Mucosa of stomach (tissue), 1 donor: ENCODE results near the gene COL6A2.

Source experiments
- H3K27me3 ChIP-seq: one replicate; pipeline ENCODE4 v1.7.0; 2013; ENCODE audit warnings: mild to moderate bottlenecking, low read length; ENCODE audit not compliant: control insufficient read depth, insufficient read depth
- H3K36me3 ChIP-seq: one replicate; pipeline ENCODE4 v1.7.0; 2013; ENCODE audit warnings: low read length; ENCODE audit not compliant: control insufficient read depth, insufficient read depth
- H3K4me1 ChIP-seq: one replicate; pipeline ENCODE4 v1.7.0; 2013; ENCODE audit warnings: mild to moderate bottlenecking, low read length; ENCODE audit not compliant: control insufficient read depth, insufficient read depth
- H3K4me3 ChIP-seq: one replicate; pipeline ENCODE4 v1.7.0; 2013; ENCODE audit warnings: low read length
- H3K9ac ChIP-seq: one replicate; pipeline ENCODE4 v1.7.0; 2013; ENCODE audit warnings: mild to moderate bottlenecking, low read length, moderate library complexity
- H3K9me3 ChIP-seq: one replicate; pipeline ENCODE4 v1.7.0; 2013; ENCODE audit warnings: mild to moderate bottlenecking, low read length, moderate library complexity; ENCODE audit not compliant: control insufficient read depth
- donor health status: Pancreatic carcinoma.

Gene COL6A2

DNA sequence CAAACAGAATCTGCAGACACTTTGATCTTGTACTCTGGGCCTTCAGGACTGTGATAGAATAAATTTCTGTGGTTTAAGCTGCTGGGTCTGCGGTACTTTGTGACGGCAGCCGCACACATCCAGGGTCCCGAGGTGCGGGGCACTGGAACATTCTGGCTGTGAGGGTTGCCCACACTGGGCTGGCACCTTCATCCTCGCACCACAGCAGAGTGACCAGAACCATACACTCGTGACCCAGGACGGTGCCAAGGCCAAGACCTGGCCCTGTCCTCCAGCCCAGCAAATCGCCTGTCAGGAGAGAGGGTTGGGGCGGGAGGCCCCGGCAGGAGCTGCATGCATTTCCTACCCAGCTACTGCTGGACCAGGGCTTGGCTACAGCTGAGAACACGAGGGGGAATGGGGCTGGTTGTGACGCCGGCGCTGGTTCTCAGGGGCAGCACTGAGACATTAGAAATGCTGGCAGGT lies 60.1 kb downstream of the COL6A2 start:
- no peak overlapping the region for H3K4me3 ChIP-seq
- no peaks in the 10 kb centered on the region for H3K27me3 ChIP-seq
- H3K36me3 ChIP-seq: no peaks in the 10 kb centered on the region
- no peak overlapping the region for H3K9ac ChIP-seq
- peaks cover 7% of the 10 kb centered on the region for H3K4me1 ChIP-seq
- no peaks in the 10 kb centered on the region for H3K9me3 ChIP-seq

DNA sequence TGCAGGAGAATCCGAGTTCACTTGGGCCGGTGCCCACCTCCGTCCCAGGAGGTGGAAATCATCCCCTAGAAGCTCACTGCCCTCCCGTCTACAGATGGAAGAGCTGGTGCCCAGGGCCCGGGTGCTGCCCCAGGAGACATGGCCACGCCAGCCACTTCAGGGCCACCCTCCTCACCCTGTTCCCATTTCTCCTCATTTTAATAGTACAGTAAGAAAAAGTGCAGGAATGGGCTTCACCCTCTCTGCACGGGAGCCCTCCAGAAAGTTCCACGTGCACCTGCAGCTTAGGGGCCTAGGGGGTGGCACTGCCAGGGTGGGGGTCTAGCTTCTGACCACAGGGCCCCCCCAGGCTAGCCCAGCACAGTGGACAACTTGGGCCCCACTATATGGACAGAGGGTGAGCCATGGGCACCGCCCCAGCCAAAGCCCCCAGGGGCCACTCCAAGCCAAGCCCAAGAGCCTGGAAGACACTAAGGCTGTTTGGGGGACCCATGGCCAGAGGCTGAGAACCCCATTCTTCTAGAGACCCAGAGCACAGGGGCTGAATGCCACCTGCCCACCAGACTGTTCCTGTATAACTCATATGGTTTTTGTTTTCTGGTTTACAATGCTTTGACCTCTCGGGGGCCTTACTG lies 60.9 kb downstream of the COL6A2 start:
- Histone ChIP-seq H3K4me1 (no peaks in the 10 kb centered on the region), H3K9me3 (no peaks in the 10 kb centered on the region), H3K4me3 (no peak overlapping the region), H3K36me3 (no peaks in the 10 kb centered on the region), H3K9ac (no peak overlapping the region), H3K27me3 (no peaks in the 10 kb centered on the region)

DNA sequence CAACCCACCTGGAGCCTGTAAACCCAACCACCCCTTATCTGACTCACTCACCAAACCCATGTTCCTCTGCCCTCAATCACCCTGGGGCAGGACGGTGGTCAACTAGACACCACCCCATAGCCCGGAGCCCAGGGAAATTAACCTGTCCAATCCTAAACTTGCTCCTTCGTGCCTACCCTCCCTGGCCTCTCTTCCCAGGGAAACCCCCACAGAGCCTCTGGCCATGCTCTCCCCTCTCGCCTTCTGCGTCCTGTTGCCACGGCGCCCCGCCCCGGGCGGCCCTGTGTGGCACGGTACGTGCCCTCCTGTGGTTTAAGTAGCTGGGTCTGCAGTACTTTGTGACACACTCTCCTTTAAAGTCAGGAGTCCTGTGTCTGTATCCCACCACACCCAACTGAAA lies 61.5 kb downstream of the COL6A2 start:
- H3K36me3 ChIP-seq: no peaks in the 10 kb centered on the region
- no peak overlapping the region for H3K9ac ChIP-seq
- H3K9me3 ChIP-seq: no peaks in the 10 kb centered on the region
- no peaks in the 10 kb centered on the region for H3K4me1 ChIP-seq
- no peaks in the 10 kb centered on the region for H3K27me3 ChIP-seq
- H3K4me3 ChIP-seq: no peak overlapping the region

DNA sequence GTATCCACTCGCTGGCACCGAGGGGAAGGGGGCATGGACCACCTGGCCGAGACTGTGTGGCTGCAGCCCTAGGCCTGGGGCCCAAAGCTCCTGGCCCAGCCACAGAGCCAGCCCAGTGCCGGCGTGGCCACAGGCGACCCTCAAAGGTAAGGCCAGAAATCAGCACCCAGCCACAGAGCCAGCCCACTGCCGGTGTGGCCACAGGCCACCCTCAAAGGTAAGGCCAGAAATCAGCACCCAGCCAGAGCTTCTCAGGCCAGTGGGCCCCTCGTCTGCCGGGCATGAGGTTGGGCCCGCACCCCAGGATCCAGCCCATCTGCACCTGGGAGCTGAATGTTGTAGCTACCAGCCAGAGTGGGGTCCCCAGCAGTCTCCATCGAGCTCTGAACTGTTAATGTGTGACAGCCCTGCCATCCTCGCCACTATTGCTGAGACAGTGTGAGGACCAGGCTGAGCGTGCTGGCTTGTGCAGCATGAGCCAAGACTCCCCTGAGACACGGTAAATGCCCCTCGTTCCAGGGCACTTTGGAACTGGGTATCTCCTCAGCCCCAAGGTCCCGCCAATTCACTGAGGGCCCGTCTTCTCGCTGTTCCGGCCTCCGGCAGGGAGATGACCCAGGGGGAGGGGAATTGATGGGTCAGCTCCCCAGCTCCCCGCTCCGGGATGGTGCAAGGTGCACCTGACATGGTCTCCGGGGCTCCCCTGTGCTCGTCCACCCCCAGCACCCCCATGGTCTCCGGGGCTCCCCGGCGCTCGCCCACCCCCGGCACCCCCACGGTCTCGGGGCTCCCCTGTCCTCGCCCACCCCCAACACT lies 62.1 kb downstream of the COL6A2 start:
- Histone ChIP-seq H3K36me3 (no peaks in the 10 kb centered on the region), H3K27me3 (no peaks in the 10 kb centered on the region), H3K9ac (no peak overlapping the region), H3K4me1 (no peaks in the 10 kb centered on the region), H3K4me3 (no peak overlapping the region), H3K9me3 (no peaks in the 10 kb centered on the region)

DNA sequence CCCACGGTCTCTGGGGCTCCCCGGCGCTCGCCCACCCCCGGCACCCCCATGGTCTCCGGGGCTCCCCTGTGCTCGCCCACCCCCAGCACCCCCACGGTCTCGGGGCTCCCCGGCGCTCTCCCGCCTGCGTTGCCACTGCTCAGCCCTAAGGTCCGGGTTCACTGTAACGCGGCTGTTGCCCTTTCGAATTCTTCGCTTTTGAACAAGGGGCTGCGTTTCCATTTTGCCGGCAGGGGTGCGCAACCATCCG lies 62.7 kb downstream of the COL6A2 start:
- H3K27me3 ChIP-seq: no peaks in the 10 kb centered on the region
- no peak overlapping the region for H3K9ac ChIP-seq
- H3K36me3 ChIP-seq: no peaks in the 10 kb centered on the region
- H3K9me3 ChIP-seq: no peaks in the 10 kb centered on the region
- H3K4me3 ChIP-seq: no peak overlapping the region
- no peaks in the 10 kb centered on the region for H3K4me1 ChIP-seq

DNA sequence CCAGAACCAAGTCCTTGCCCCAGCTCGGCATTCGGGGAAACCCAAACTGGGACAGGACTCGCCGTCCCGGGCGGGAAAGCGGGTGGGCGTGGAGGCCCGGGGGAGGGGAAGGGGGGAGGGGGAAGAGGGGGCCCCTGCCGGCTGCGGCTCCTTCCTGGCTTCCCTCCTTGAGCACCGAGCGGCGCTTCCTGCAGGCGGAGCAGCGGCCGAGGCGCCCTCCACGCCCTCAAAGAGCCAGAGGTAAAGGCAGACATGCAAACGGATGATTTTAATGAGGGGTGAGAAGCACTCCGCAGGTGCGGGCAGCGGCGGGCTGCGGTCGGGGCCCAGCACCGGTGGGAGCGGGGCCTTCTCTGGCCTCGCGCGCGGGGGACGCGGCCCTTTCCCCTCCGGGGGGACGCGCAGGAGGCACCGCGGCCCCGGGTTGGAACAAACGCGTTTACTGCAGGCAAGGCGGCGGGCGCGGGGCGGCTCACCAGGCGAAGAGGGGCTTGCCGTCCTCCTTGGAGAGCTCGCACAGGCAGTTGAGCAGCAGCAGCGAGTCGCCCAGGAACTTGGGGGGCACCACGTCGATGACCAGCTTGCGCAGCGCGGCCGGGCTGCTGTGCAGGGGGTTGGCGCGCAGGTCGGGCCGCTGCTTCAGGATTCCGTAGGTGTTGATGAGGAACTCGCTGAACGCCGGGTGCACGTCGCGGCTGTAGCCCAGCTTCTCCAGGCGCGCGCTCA lies 63.2 kb downstream of the COL6A2 start:
- Histone ChIP-seq H3K27me3 (no peaks in the 10 kb centered on the region), H3K36me3 (no peaks in the 10 kb centered on the region), H3K4me3 (no peak overlapping the region), H3K4me1 (no peaks in the 10 kb centered on the region), H3K9me3 (no peaks in the 10 kb centered on the region), H3K9ac (no peak overlapping the region)

DNA sequence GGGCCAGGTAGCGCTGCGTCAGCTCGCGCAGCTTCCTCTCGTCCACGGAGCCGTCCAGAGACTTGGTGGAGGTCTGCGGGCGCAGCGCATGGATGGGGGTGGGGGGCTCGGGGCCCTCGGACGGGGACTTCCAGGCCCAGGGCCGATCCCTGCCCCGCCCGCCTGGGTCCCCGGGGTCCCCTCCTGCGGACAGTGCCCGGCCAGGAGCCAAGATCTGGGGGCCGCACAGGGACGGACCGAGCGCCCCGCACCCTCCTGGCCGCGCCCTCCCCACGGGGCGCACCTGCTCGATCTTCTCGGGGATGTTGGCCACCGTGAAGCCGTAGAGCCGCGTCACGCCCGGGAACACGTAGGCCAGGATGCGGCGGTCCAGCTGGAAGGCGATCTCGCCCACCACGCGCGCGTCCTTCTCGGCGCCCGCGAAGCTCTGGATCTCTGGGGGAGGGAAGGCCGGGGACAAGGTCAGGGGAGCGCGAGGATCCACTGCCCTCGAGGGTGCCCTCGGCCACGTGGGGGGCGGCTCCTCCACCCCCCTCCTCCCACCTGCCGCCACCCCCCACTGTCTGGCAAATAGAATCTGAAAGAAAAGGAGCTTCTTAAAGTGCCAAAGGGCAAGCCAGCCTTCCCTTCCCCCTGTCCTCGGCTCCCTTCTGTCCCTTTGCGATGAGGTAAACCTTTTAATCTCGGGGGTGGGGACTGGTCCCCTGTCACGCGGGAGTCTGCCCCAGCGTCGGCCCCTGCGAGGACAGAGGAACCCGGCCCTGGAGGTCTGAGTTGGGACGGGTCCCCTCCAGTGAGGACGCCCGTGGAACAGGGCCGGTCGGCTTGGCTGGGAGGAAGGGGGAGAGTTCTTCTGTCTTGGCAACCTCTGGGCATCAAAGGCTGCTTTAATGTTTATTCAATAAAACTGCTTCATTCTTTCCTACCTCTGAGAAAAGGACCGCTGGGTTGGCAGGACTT lies 64.0 kb downstream of the COL6A2 start:
- no peak overlapping the region for H3K4me3 ChIP-seq
- no peaks in the 10 kb centered on the region for H3K36me3 ChIP-seq
- no peaks in the 10 kb centered on the region for H3K4me1 ChIP-seq
- no peaks in the 10 kb centered on the region for H3K9me3 ChIP-seq
- H3K9ac ChIP-seq: no peak overlapping the region
- no peaks in the 10 kb centered on the region for H3K27me3 ChIP-seq

DNA sequence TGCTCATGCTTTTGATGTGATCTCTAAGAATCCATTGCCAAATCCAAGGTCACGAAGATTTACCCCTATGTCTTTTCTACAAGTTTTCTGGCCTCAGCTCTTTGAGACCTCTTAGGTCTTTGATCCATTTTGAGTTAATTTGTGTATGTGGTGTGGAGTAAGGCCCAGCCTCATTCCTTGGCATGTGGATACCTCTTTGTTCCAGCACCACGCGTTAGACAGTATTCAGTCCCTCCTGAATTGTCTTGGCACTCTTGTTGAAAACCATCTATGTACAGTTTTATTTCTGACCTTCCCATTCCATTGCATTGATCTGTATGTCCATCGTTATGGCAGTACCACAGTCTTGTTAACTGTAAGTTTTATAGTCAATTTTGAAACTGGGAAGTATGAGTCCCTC lies 65.5 kb downstream of the COL6A2 start:
- no peaks in the 10 kb centered on the region for H3K4me1 ChIP-seq
- no peaks in the 10 kb centered on the region for H3K36me3 ChIP-seq
- H3K4me3 ChIP-seq: no peak overlapping the region
- no peak overlapping the region for H3K9ac ChIP-seq
- no peaks in the 10 kb centered on the region for H3K27me3 ChIP-seq
- H3K9me3 ChIP-seq: no peaks in the 10 kb centered on the region

DNA sequence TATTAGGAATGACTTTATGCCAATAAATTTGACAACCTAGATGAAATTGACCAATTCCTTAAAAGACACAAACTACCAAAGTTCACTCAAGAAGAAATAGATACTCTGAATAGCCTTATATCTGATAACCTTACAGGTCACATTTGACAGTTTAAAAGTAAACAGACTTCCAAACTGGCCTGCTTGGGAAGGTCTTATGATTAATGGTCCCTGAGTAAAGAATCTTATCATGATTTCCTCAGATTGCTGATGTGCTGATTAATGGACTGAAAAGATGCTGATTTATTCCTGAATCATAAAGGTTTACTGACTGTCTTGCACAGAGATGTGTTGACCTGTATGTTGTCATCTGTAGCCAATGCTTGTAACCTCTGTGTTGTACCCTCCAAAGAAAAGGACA lies 67.2 kb downstream of the COL6A2 start:
- Histone ChIP-seq H3K9me3 (no peaks in the 10 kb centered on the region), H3K9ac (no peak overlapping the region), H3K4me1 (no peaks in the 10 kb centered on the region), H3K27me3 (no peaks in the 10 kb centered on the region), H3K36me3 (no peaks in the 10 kb centered on the region), H3K4me3 (no peak overlapping the region)

DNA sequence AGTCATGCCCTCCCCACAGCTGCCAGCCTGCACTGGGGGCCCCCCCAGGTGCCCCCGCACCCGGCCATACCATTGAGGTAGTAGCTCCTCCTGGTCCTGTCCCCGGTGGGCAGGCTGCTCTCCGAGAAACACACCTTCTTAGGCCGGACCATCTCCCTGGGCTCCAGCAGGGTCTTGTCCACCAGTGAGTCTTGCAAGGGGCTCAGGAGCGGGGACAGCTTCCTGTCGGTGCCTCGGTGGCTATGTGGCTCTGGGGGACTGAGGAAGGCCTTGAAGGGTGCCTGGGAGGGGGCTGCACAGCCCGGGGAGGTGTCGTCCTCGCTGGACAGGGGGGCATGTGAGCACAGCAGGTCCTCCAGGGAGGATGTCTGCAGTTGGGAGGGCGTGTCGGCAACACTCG lies 70.3 kb downstream of the COL6A2 start:
- Histone ChIP-seq H3K4me3 (no peak overlapping the region), H3K36me3 (no peaks in the 10 kb centered on the region), H3K9me3 (no peaks in the 10 kb centered on the region), H3K4me1 (no peaks in the 10 kb centered on the region), H3K9ac (no peak overlapping the region), H3K27me3 (no peaks in the 10 kb centered on the region)

DNA sequence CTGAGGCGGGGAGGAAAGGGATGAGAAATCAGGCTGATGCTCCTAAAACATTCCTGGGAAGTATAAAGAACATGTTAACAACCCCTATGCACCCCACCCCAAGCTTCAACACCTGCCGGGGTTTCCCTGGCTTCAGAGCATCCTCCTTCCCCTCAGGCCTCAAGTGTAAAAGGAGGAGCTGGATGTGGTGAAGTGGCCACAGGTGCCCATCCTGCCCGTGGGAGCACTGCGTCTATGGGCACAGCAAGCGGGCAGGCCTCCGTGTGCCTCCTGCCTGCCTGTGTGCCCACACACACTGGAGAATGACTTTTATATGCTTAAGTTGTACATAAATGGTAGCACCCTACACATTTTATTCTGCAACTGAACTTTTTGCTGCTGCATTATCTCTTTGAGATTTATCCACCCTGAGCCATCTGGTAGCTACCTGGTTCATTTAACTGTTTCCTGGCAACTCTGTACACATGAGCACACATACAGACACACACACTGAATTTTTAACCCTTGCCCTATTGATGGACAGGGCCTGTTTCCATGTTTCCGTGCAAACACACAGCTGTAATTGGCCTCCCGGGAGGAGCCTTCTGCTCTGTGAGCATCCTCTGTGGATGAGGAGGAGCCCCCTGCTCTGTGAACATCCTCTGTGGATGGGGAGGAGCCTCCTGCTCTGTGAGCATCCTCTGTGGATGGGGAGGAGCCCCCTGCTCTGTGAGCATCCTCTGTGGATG lies 70.9 kb downstream of the COL6A2 start:
- H3K36me3 ChIP-seq: no peaks in the 10 kb centered on the region
- H3K27me3 ChIP-seq: no peaks in the 10 kb centered on the region
- H3K4me3 ChIP-seq: no peak overlapping the region
- H3K9me3 ChIP-seq: no peaks in the 10 kb centered on the region
- H3K9ac ChIP-seq: no peak overlapping the region
- H3K4me1 ChIP-seq: no peaks in the 10 kb centered on the region
